Dedifferentiated amniotic fluid mesenchymal stem cell (primary cell): ENCODE measurements around the gene MYO1D.
"Not testable (repeated sequence)": the region's sequence is repeated elsewhere in the genome, so short reads cannot be mapped to it uniquely, and the experiment has no call there.

Experiments
- DNase-seq: peaks from one replicate; pipeline ENCODE4 v3.0.0-alpha.2; 2016; ENCODE audit errors: extremely low spot score

The MYO1D gene

GRCh38 chr17:32876417-32877163 is at the start of gene MYO1D:
TSS of gene MYO1D (minus strand) at chr17:32877124. CDS start at chr17:32876872, 252 bp downstream.
- no peak for DNase-seq

GRCh38 chr17:32926183-32926582 is 49.3 kb upstream of the MYO1D start:
- DNase-seq: no peak

GRCh38 chr17:32923905-32924304 is 47.0 kb upstream of the MYO1D start:
- not testable (repeated sequence) for DNase-seq

- no peak for DNase-seq
Measured at GRCh38 chr17:32921017-32921416, 44.1 kb upstream of the MYO1D start.

GRCh38 chr17:32920293-32920692 is 43.4 kb upstream of the MYO1D start:
- no peak for DNase-seq

- not testable (repeated sequence) for DNase-seq
Measured at GRCh38 chr17:32919876-32920275, 43.0 kb upstream of the MYO1D start.

- DNase-seq: no peak
Measured at GRCh38 chr17:32917842-32918241, 40.9 kb upstream of the MYO1D start.

- no peak for DNase-seq
Measured at GRCh38 chr17:32917081-32917480, 40.2 kb upstream of the MYO1D start.

GRCh38 chr17:32916134-32916533 is 39.2 kb upstream of the MYO1D start:
- DNase-seq: no peak

- DNase-seq: no peak
Measured at GRCh38 chr17:32915245-32915644, 38.3 kb upstream of the MYO1D start.

GRCh38 chr17:32914181-32914580 is 37.3 kb upstream of the MYO1D start:
- DNase-seq: no peak

- no peak for DNase-seq
Measured at GRCh38 chr17:32913593-32913992, 36.7 kb upstream of the MYO1D start.

GRCh38 chr17:32912218-32912897 is 35.4 kb upstream of the MYO1D start:
- no peak for DNase-seq

GRCh38 chr17:32910769-32911168 is 33.8 kb upstream of the MYO1D start:
- DNase-seq: no peak

- peak; percentile 80 for DNase-seq
Measured at GRCh38 chr17:32909787-32910369, 33.0 kb upstream of the MYO1D start.

GRCh38 chr17:32907583-32907982 is 30.7 kb upstream of the MYO1D start:
- DNase-seq: no peak

GRCh38 chr17:32904891-32905290 is 28.0 kb upstream of the MYO1D start:
- DNase-seq: no peak

GRCh38 chr17:32903774-32904673 is 27.1 kb upstream of the MYO1D start:
- no peak for DNase-seq

- DNase-seq: no peak
Measured at GRCh38 chr17:32901743-32902142, 24.8 kb upstream of the MYO1D start.

GRCh38 chr17:32899236-32900013 is 22.5 kb upstream of the MYO1D start:
- DNase-seq: no peak

- DNase-seq: no peak
Measured at GRCh38 chr17:32896647-32897258, 19.8 kb upstream of the MYO1D start.
